Measurements from ENCODE around the gene DMGDH.

DMGDH gene

DNA sequence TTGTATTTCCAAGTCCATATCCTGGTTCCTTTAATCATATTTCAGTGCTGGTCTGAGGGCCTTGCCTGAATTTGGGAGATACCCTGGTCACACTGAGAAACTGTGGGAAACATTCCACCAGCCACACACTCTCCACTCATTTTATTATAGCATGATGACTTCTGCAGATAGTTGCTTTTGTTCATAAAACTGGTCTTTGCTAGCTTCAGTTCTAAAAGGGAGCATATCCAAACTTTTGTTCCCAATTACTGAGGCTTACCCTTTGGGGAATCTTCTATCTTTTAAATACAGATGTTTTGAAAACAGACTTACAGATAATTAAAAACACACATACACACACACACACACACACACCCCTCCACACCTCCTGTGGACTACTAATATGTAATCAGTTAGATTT, 21.0 kb downstream of the DMGDH start:
- Histone ChIP-seq H2AFZ (ENCODE audit: low read depth, low read length) (no peak overlapping the region), H3K4me3 (ENCODE audit: low read depth in 1 of 2, low read length in 2 of 2) (no peak overlapping the region), H3K36me3 (ENCODE audit: insufficient read depth, low read length) (no peaks in the 10 kb centered on the region), H3K27ac (ENCODE audit: low read length) (no peak overlapping the region), H3K9me3 (ENCODE audit: insufficient read depth, low read length, severe bottlenecking) (peaks cover 2% of the 10 kb centered on the region), H3K4me2 (ENCODE audit: insufficient read depth, low read length) (no peak overlapping the region), H4K20me1 (ENCODE audit: insufficient read depth, low read length) (no peaks in the 10 kb centered on the region), H3K79me2 (ENCODE audit: insufficient read depth, low read length) (no peaks in the 10 kb centered on the region), H3K9ac (ENCODE audit: low read depth, low read length) (no peak overlapping the region), H3K4me1 (ENCODE audit: insufficient read depth, low read length) (no peaks in the 10 kb centered on the region), H3K27me3 (ENCODE audit: insufficient read depth, low read length, poor library complexity) (no peaks in the 10 kb centered on the region)
- DNase-seq (no peak), ATAC-seq (ENCODE audit: insufficient read depth, low read depth) (no peak)
- TF ChIP-seq, protein P1, sequence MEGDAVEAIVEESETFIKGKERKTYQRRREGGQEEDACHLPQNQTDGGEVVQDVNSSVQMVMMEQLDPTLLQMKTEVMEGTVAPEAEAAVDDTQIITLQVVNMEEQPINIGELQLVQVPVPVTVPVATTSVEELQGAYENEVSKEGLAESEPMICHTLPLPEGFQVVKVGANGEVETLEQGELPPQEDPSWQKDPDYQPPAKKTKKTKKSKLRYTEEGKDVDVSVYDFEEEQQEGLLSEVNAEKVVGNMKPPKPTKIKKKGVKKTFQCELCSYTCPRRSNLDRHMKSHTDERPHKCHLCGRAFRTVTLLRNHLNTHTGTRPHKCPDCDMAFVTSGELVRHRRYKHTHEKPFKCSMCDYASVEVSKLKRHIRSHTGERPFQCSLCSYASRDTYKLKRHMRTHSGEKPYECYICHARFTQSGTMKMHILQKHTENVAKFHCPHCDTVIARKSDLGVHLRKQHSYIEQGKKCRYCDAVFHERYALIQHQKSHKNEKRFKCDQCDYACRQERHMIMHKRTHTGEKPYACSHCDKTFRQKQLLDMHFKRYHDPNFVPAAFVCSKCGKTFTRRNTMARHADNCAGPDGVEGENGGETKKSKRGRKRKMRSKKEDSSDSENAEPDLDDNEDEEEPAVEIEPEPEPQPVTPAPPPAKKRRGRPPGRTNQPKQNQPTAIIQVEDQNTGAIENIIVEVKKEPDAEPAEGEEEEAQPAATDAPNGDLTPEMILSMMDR (IDR thresholded peaks at IDR 0.05; ENCODE audit: borderline replicate concordance, extremely low read depth, low read length, poor library complexity, severe bottlenecking) = no peak
- TF ChIP-seq EZH2 (IDR thresholded peaks at IDR 0.05; ENCODE audit: borderline replicate concordance, low read depth, low read length, severe bottlenecking) = no peak

DNA sequence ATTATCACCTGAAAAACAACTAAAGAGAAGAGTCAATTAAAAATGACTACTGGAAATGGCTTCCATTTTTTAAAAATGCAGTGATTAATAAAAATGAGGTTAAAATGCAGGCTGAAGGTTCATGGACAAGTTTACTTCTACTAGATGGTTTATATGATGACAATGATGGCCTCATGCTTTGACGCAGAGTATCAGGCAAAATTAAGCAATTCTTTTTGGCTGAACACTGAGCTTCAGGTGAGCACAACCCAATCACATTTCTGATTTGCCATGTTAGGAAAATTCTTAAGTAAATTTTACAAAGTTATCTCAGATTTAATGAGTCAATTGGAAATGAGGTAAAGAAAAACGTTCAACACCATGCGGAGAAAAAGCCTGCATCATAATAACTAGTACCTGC, 22.3 kb downstream of the DMGDH start:
- H3K36me3 ChIP-seq (ENCODE audit: insufficient read depth, low read length) = no peaks in the 10 kb centered on the region
- no peaks in the 10 kb centered on the region for H3K79me2 ChIP-seq (ENCODE audit: insufficient read depth, low read length)
- H3K4me1 ChIP-seq (ENCODE audit: insufficient read depth, low read length) = no peaks in the 10 kb centered on the region
- no peak overlapping the region for H3K4me2 ChIP-seq (ENCODE audit: insufficient read depth, low read length)
- TF ChIP-seq, protein P1 (IDR thresholded peaks at IDR 0.05; ENCODE audit: borderline replicate concordance, extremely low read depth, low read length, poor library complexity, severe bottlenecking) = no peak
- TF ChIP-seq EZH2 (IDR thresholded peaks at IDR 0.05; ENCODE audit: borderline replicate concordance, low read depth, low read length, severe bottlenecking) = no peak
- ATAC-seq (ENCODE audit: insufficient read depth, low read depth) = no peak
- DNase-seq = no peak
- H3K27ac ChIP-seq (ENCODE audit: low read length) = no peak overlapping the region
- H3K27me3 ChIP-seq (ENCODE audit: insufficient read depth, low read length, poor library complexity) = no peaks in the 10 kb centered on the region
- no peak overlapping the region for H2AFZ ChIP-seq (ENCODE audit: low read depth, low read length)
- H3K9me3 ChIP-seq (ENCODE audit: insufficient read depth, low read length, severe bottlenecking) = no peaks in the 10 kb centered on the region
- no peak overlapping the region for H3K9ac ChIP-seq (ENCODE audit: low read depth, low read length)
- no peak overlapping the region for H3K4me3 ChIP-seq (ENCODE audit: low read depth in 1 of 2, low read length in 2 of 2)
- no peaks in the 10 kb centered on the region for H4K20me1 ChIP-seq (ENCODE audit: insufficient read depth, low read length)

DNA sequence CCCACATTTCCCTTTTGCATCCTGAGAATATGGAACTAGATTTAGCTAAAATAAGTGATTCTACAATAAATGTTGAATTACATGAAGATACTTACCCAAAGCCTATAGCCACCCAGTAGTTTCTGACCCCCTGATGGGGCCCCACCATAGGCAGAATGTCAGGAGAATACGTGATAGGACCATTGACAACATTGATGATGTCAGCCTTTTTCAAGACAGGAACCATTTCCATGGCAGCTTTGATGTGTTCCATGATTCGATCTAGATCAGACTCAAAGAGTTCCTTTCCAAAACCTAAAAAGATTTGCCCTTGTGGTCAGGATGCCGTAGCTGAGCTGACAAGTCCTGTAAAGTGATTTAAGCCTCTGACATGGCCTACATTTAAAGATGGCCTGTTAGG, 27.3 kb downstream of the DMGDH start:
- no peaks in the 10 kb centered on the region for H3K36me3 ChIP-seq (ENCODE audit: insufficient read depth, low read length)
- ATAC-seq (ENCODE audit: insufficient read depth, low read depth) (no peak), DNase-seq (no peak)
- H4K20me1 ChIP-seq (ENCODE audit: insufficient read depth, low read length) = no peaks in the 10 kb centered on the region
- H3K79me2 ChIP-seq (ENCODE audit: insufficient read depth, low read length) = no peaks in the 10 kb centered on the region
- TF ChIP-seq EZH2 (IDR thresholded peaks at IDR 0.05; ENCODE audit: borderline replicate concordance, low read depth, low read length, severe bottlenecking) = no peak
- TF ChIP-seq, protein P1 (IDR thresholded peaks at IDR 0.05; ENCODE audit: borderline replicate concordance, extremely low read depth, low read length, poor library complexity, severe bottlenecking) = no peak
- H3K4me1 ChIP-seq (ENCODE audit: insufficient read depth, low read length) = no peaks in the 10 kb centered on the region
- H3K9me3 ChIP-seq (ENCODE audit: insufficient read depth, low read length, severe bottlenecking) = no peaks in the 10 kb centered on the region
- H3K27ac ChIP-seq (ENCODE audit: low read length) = no peak overlapping the region
- H2AFZ ChIP-seq (ENCODE audit: low read depth, low read length) = no peak overlapping the region
- no peak overlapping the region for H3K4me2 ChIP-seq (ENCODE audit: insufficient read depth, low read length)
- H3K9ac ChIP-seq (ENCODE audit: low read depth, low read length) = no peak overlapping the region
- no peaks in the 10 kb centered on the region for H3K27me3 ChIP-seq (ENCODE audit: insufficient read depth, low read length, poor library complexity)
- no peak overlapping the region for H3K4me3 ChIP-seq (ENCODE audit: low read depth in 1 of 2, low read length in 2 of 2)

DNA sequence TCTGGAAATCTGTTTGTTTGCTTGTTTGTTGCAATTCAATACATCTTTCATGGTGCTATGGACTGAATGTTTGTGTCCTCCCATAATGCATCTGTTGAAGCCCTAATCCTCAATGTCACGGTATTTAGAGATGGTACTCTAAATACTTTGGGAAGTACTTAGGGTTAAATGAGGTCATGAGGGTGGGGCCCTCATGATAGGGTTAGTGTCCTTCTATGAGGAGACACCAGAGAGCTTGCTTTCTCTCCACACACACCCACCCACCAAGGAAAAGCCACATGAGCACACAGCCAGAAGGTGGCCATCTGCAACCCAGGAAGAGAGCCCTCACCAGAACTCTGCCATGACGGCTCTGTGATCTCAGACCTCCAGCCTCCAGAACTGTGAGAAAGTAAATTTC, 32.7 kb downstream of the DMGDH start:
- Histone ChIP-seq H3K9me3 (ENCODE audit: insufficient read depth, low read length, severe bottlenecking) (no peaks in the 10 kb centered on the region), H3K27me3 (ENCODE audit: insufficient read depth, low read length, poor library complexity) (no peaks in the 10 kb centered on the region), H3K9ac (ENCODE audit: low read depth, low read length) (no peak overlapping the region), H3K27ac (ENCODE audit: low read length) (no peak overlapping the region), H3K4me1 (ENCODE audit: insufficient read depth, low read length) (no peaks in the 10 kb centered on the region), H3K4me2 (ENCODE audit: insufficient read depth, low read length) (no peak overlapping the region), H3K79me2 (ENCODE audit: insufficient read depth, low read length) (no peaks in the 10 kb centered on the region), H4K20me1 (ENCODE audit: insufficient read depth, low read length) (no peaks in the 10 kb centered on the region), H3K36me3 (ENCODE audit: insufficient read depth, low read length) (no peaks in the 10 kb centered on the region), H3K4me3 (ENCODE audit: low read depth in 1 of 2, low read length in 2 of 2) (no peak overlapping the region), H2AFZ (ENCODE audit: low read depth, low read length) (no peak overlapping the region)
- DNase-seq (no peak), ATAC-seq (ENCODE audit: insufficient read depth, low read depth) (no peak)
- TF ChIP-seq, protein P1 (IDR thresholded peaks at IDR 0.05; ENCODE audit: borderline replicate concordance, extremely low read depth, low read length, poor library complexity, severe bottlenecking) = no peak
- no peak for TF ChIP-seq EZH2 (IDR thresholded peaks at IDR 0.05; ENCODE audit: borderline replicate concordance, low read depth, low read length, severe bottlenecking)

Measured in DND-41 (cell line).